IPS-18a (cell line): ENCODE measurements around the gene ANKS1B.

Experiments used
- H3K27ac ChIP-seq: one replicate; pipeline ENCODE4 v1.5.1; 2013; ENCODE audit warnings: low read length
- H3K27me3 ChIP-seq: one replicate; pipeline ENCODE4 v1.6.1; 2013; ENCODE audit warnings: mild to moderate bottlenecking, low read length; ENCODE audit not compliant: control insufficient read depth, insufficient read depth
- H3K36me3 ChIP-seq: one replicate; pipeline ENCODE4 v1.6.1; 2013; ENCODE audit warnings: low read depth, low read length; ENCODE audit not compliant: control insufficient read depth
- H3K4me1 ChIP-seq: one replicate; pipeline ENCODE4 v1.6.1; 2013; ENCODE audit warnings: low read depth, low read length; ENCODE audit not compliant: control insufficient read depth
- H3K4me3 ChIP-seq: one replicate; pipeline ENCODE4 v1.5.1; 2013; ENCODE audit warnings: low read length
- H3K9ac ChIP-seq: one replicate; pipeline ENCODE4 v1.6.1; 2013; ENCODE audit warnings: mild to moderate bottlenecking, low read length, moderate library complexity
- H3K9me3 ChIP-seq: one replicate; pipeline ENCODE4 v1.6.1; 2013; ENCODE audit warnings: low read depth, low read length; ENCODE audit not compliant: control insufficient read depth

ANKS1B gene

GRCh38 chr12:99005601-99006000 is 979.1 kb downstream of the ANKS1B start:
- H3K27ac ChIP-seq = no peak overlapping the region
- no peaks in the 10 kb centered on the region for H3K9me3 ChIP-seq
- H3K4me3 ChIP-seq = no peak overlapping the region
- H3K36me3 ChIP-seq = no peaks in the 10 kb centered on the region
- no peaks in the 10 kb centered on the region for H3K27me3 ChIP-seq
- H3K4me1 ChIP-seq = no peaks in the 10 kb centered on the region
- no peak overlapping the region for H3K9ac ChIP-seq

GRCh38 chr12:99004799-99005466 is 979.8 kb downstream of the ANKS1B start:
- Histone ChIP-seq H3K4me3 (no peak overlapping the region), H3K27ac (no peak overlapping the region), H3K27me3 (no peaks in the 10 kb centered on the region), H3K9ac (no peak overlapping the region), H3K9me3 (no peaks in the 10 kb centered on the region), H3K4me1 (no peaks in the 10 kb centered on the region), H3K36me3 (no peaks in the 10 kb centered on the region)

- Histone ChIP-seq H3K4me3 (no peak overlapping the region), H3K4me1 (no peaks in the 10 kb centered on the region), H3K9me3 (no peaks in the 10 kb centered on the region), H3K36me3 (no peaks in the 10 kb centered on the region), H3K27ac (no peak overlapping the region), H3K27me3 (no peaks in the 10 kb centered on the region), H3K9ac (no peak overlapping the region)
Observed at GRCh38 chr12:99002731-99003130, 982.0 kb downstream of the ANKS1B start.

- no peaks in the 10 kb centered on the region for H3K9me3 ChIP-seq
- H3K27ac ChIP-seq = no peak overlapping the region
- H3K4me1 ChIP-seq = no peaks in the 10 kb centered on the region
- no peak overlapping the region for H3K9ac ChIP-seq
- H3K36me3 ChIP-seq = no peaks in the 10 kb centered on the region
- H3K4me3 ChIP-seq = no peak overlapping the region
- no peaks in the 10 kb centered on the region for H3K27me3 ChIP-seq
Observed at GRCh38 chr12:99002156-99002555, 982.6 kb downstream of the ANKS1B start.

- H3K27ac ChIP-seq = no peak overlapping the region
- H3K27me3 ChIP-seq = no peaks in the 10 kb centered on the region
Observed at GRCh38 chr12:98999559-98999958, 985.2 kb downstream of the ANKS1B start.

GRCh38 chr12:98998697-98999299 is 985.9 kb downstream of the ANKS1B start:
- H3K4me1 ChIP-seq = no peaks in the 10 kb centered on the region
- no peaks in the 10 kb centered on the region for H3K9me3 ChIP-seq
- H3K36me3 ChIP-seq = no peaks in the 10 kb centered on the region
- no peak overlapping the region for H3K27ac ChIP-seq
- no peak overlapping the region for H3K4me3 ChIP-seq
- no peaks in the 10 kb centered on the region for H3K27me3 ChIP-seq
- no peak overlapping the region for H3K9ac ChIP-seq

More at GRCh38 chr12:98999559-98999958, 985.2 kb downstream of the ANKS1B start:
- Histone ChIP-seq H3K4me1 (no peaks in the 10 kb centered on the region), H3K9ac (no peak overlapping the region), H3K9me3 (no peaks in the 10 kb centered on the region), H3K4me3 (no peak overlapping the region), H3K36me3 (no peaks in the 10 kb centered on the region)

- H3K4me3 ChIP-seq = no peak overlapping the region
- no peak overlapping the region for H3K27ac ChIP-seq
- H3K27me3 ChIP-seq = no peaks in the 10 kb centered on the region
- no peak overlapping the region for H3K9ac ChIP-seq
- H3K4me1 ChIP-seq = no peaks in the 10 kb centered on the region
- no peaks in the 10 kb centered on the region for H3K9me3 ChIP-seq
- H3K36me3 ChIP-seq = no peaks in the 10 kb centered on the region
Observed at GRCh38 chr12:98997899-98998298, 986.8 kb downstream of the ANKS1B start.

- H3K4me3 ChIP-seq = no peak overlapping the region
- H3K27ac ChIP-seq = no peak overlapping the region
- H3K27me3 ChIP-seq = no peaks in the 10 kb centered on the region
- no peaks in the 10 kb centered on the region for H3K9me3 ChIP-seq
- no peaks in the 10 kb centered on the region for H3K4me1 ChIP-seq
- H3K9ac ChIP-seq = no peak overlapping the region
- no peaks in the 10 kb centered on the region for H3K36me3 ChIP-seq
Observed at GRCh38 chr12:98990648-98991047, 994.1 kb downstream of the ANKS1B start.

GRCh38 chr12:98985156-98985555 is 999.6 kb downstream of the ANKS1B start:
- H3K9me3 ChIP-seq = no peaks in the 10 kb centered on the region

GRCh38 chr12:98983647-98984046 is 1001.1 kb downstream of the ANKS1B start:
- Histone ChIP-seq H3K9me3 (no peaks in the 10 kb centered on the region), H3K36me3 (no peaks in the 10 kb centered on the region), H3K4me3 (no peak overlapping the region), H3K27me3 (no peaks in the 10 kb centered on the region), H3K27ac (no peak overlapping the region), H3K4me1 (no peaks in the 10 kb centered on the region), H3K9ac (no peak overlapping the region)

More at GRCh38 chr12:98985156-98985555, 999.6 kb downstream of the ANKS1B start:
- Histone ChIP-seq H3K27ac (no peak overlapping the region), H3K27me3 (no peaks in the 10 kb centered on the region), H3K4me3 (no peak overlapping the region), H3K4me1 (no peaks in the 10 kb centered on the region), H3K36me3 (no peaks in the 10 kb centered on the region), H3K9ac (no peak overlapping the region)

- Histone ChIP-seq H3K27me3 (no peaks in the 10 kb centered on the region), H3K36me3 (no peaks in the 10 kb centered on the region), H3K9me3 (no peaks in the 10 kb centered on the region), H3K27ac (no peak overlapping the region), H3K4me3 (no peak overlapping the region), H3K9ac (no peak overlapping the region), H3K4me1 (no peaks in the 10 kb centered on the region)
Observed at GRCh38 chr12:98980508-98980907, 1004.2 kb downstream of the ANKS1B start.

GRCh38 chr12:98977186-98977585 is 1007.5 kb downstream of the ANKS1B start:
- H3K27ac ChIP-seq = no peak overlapping the region
- no peaks in the 10 kb centered on the region for H3K27me3 ChIP-seq
- no peaks in the 10 kb centered on the region for H3K9me3 ChIP-seq
- H3K4me3 ChIP-seq = no peak overlapping the region
- H3K9ac ChIP-seq = no peak overlapping the region
- H3K4me1 ChIP-seq = no peaks in the 10 kb centered on the region
- no peaks in the 10 kb centered on the region for H3K36me3 ChIP-seq
